HG02840 (cell line): Measurements from ENCODE around the gene HBD.

ENCODE experiments used
- ATAC-seq: cut with Tn5 transposase; IDR thresholded peaks from one replicate; pipeline ENCODE4 v1.9.1; 2021; ENCODE audit warnings: mild to moderate bottlenecking, moderate library complexity, moderate number of reproducible peaks; ENCODE audit not compliant: unreplicated experiment, low FRiP score

HBD gene

DNA sequence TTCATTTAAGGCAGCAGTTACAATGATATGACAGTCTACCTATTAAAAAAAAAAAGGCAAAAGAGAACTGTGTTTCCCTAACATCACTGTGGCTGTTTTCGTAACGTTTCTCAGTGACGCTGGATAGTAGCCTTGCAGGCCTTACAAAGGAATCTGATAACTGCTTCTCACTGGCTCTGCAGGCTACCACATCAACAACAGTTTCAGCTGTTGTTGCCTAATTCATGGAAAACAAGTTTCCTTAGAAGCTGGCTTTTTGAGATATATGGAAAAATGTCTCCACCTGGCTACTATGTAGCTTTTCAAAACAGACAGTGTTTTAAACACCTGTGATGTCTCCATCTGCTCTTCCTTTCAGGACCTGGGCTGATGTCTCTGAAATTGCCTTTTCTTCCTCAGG, 37.6 kb downstream of the HBD start:
- no peak for ATAC-seq

DNA sequence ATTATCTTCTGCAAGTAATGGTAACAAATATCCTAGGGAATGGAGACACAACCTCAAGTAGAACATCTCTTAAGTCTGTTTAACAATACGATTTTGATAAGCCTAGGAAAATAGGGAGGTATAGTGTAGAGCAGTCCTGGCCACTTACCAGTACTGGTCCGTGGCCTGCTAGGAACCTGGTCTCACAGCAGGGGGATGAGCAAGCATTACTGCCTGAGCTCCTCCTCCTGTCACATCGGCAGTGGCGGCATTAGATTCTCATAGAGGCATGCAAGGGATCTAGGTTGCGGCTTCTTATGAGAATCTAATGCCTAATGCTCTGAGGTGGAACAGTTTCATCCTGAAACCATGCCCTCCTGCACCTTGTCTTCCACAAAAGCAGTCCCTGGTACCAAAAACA, 38.2 kb downstream of the HBD start:
- ATAC-seq, result no peak

GRCh38 chr11:5192738-5193137, 41.5 kb downstream of the HBD start:
- no peak for ATAC-seq

- ATAC-seq, result no peak
Measured at GRCh38 chr11:5188201-5188600, 46.1 kb downstream of the HBD start.
